Measurements from ENCODE around the gene STMND1.

GRCh38 chr6:17115251-17116116 lies 13.6 kb downstream of the STMND1 start:
- TF ChIP-seq CTCF (IDR thresholded peaks at IDR 0.05) (no peak), EZH2 (IDR thresholded peaks at IDR 0.05; ENCODE audit: borderline replicate concordance, insufficient read depth, low read depth, low read length, poor library complexity, severe bottlenecking) (no peak)

Data from B cell (primary cell).